GM12878 (cell line): Measurements from ENCODE around the gene CCL16. TPM values are rescaled to one million over a fixed set of nuclear protein-coding genes. Genes with fewer than 3 reads are reported as not detected.

Experiments
- ATAC-seq: fragments of 200-7000 bp; cut with Tn5 transposase; 3 replicates; pipeline ENCODE4 v1.9.1; 2020; ENCODE audit warnings: mild to moderate bottlenecking, moderate library complexity
- BruUV-seq: library from RNA; stranded (reverse); fragments of 400-500 nt; replicated peaks from 2 replicates; lab custom pipeline; 2021; lab: Mats Ljungman, UMichigan
- CTCF ChIA-PET: fragments of 300-600 bp; sonication (Branson Sonifier 250); formaldehyde crosslinking; extraction: SDS; loops from one replicate; lab custom pipeline; 2021; ENCODE audit warnings: inconsistent platforms; lab: Yijun Ruan, JAX
- POLR2A ChIA-PET: fragments of 350-600 bp; formaldehyde crosslinking; extraction: SDS; loops from one replicate; lab custom pipeline; 2021; ENCODE audit warnings: inconsistent platforms; lab: Charles Lee
- RAD21 ChIA-PET: fragments of 300-600 bp; sonication (Branson Sonifier 250); formaldehyde crosslinking; loops from one replicate; lab custom pipeline; 2023; ENCODE audit warnings: antibody characterized with exemption; ENCODE audit not compliant: unreplicated experiment; lab: Charles Lee
- SMC1A ChIA-PET: fragments of 300-600 bp; sonication (Branson Sonifier 250); formaldehyde crosslinking; loops from one replicate; lab custom pipeline; 2023; ENCODE audit not compliant: unreplicated experiment, uncharacterized antibody; lab: Charles Lee
- DNase-seq: peaks from one replicate; pipeline ENCODE4 v3.0.0-alpha.2; 2011; ENCODE audit warnings: low read depth, low spot score
- FAIRE-seq: peaks from 3 replicates; lab custom pipeline; 2011; peaks lifted over from hg19 to GRCh38; lab: Jason Lieb, UNC
- H2AFZ ChIP-seq: 2 replicates; pipeline ENCODE4 v1.6.0; 2011; ENCODE audit warnings: low read depth, low read length, control low read depth; ENCODE audit not compliant: control insufficient read depth
- H3K27ac ChIP-seq: 2 replicates; pipeline ENCODE4 v1.5.1; 2011; ENCODE audit warnings: control low read depth; ENCODE audit not compliant: control insufficient read depth, insufficient read depth
- H3K27me3 ChIP-seq, 2 experiments: replicated peaks in 1 of 2; 2 replicates each; pipeline versions ENCODE4 v1.6.0 to v1.6.1; 2011; ENCODE audit warnings: low read length in 1 of 2; ENCODE audit not compliant: control insufficient read depth in 2 of 2, insufficient read depth in 2 of 2
- H3K36me3 ChIP-seq, 2 experiments: 2 replicates each; pipeline ENCODE4 v1.5.1; 2011; ENCODE audit warnings: low read length in 1 of 2; ENCODE audit not compliant: control insufficient read depth in 2 of 2, insufficient read depth in 2 of 2
- H3K4me1 ChIP-seq: 2 replicates; pipeline ENCODE4 v1.6.1; 2011; ENCODE audit warnings: mild to moderate bottlenecking, low read length, moderate library complexity, mixed read lengths; ENCODE audit not compliant: control insufficient read depth, insufficient read depth
- H3K4me2 ChIP-seq: 2 replicates; pipeline ENCODE4 v1.6.0; 2011; ENCODE audit warnings: control low read depth; ENCODE audit not compliant: control insufficient read depth, insufficient read depth
- H3K4me3 ChIP-seq: fragments of 200-600 bp; sonication (generic); 2 replicates; pipeline ENCODE4 v1.5.1; 2016
- H3K79me2 ChIP-seq: 2 replicates; pipeline ENCODE4 v1.6.0; 2011; ENCODE audit warnings: low read length; ENCODE audit not compliant: control insufficient read depth, insufficient read depth
- H3K9ac ChIP-seq: 2 replicates; pipeline ENCODE4 v1.8.0; 2011; ENCODE audit warnings: low read length, control low read depth, mixed read lengths; ENCODE audit not compliant: control insufficient read depth, insufficient read depth
- H3K9me3 ChIP-seq: replicated peaks from 3 replicates; pipeline ENCODE4 v1.5.1; 2011; ENCODE audit warnings: mild to moderate bottlenecking, low read length; ENCODE audit not compliant: control insufficient read depth, insufficient read depth
- H4K20me1 ChIP-seq: 2 replicates; pipeline ENCODE4 v1.6.0; 2011; ENCODE audit not compliant: control insufficient read depth, insufficient read depth
- BCL11A ChIP-seq: IDR thresholded peaks from 2 replicates; pipeline ENCODE4 v1.6.1; 2011; ENCODE audit warnings: low read depth, low read length
- JUND ChIP-seq: IDR thresholded peaks from 2 replicates; pipeline ENCODE4 v1.6.1; 2012; ENCODE audit warnings: low read depth, mild to moderate bottlenecking, low read length, improper control_type of control experiment, moderate library complexity
- SPI1 ChIP-seq: IDR thresholded peaks from 2 replicates; pipeline ENCODE4 v1.6.1; 2011; ENCODE audit warnings: low read depth, mild to moderate bottlenecking, low read length, moderate library complexity, borderline replicate concordance; ENCODE audit not compliant: insufficient read depth
- WGBS: methylation state at CpG from one replicate; pipeline ENCODE4 v1.1.6; 2016; ENCODE audit warnings: low lambda C conversion rate; ENCODE audit not compliant: insufficient replicate concordance, insufficient coverage; ENCODE audit errors: missing lambda C conversion rate; 5-methylcytosine and 5-hydroxymethylcytosine counted together
- in situ Hi-C: fragments of 300-500 bp; cut with MboI; formaldehyde crosslinking; loops from 9 replicates; pipeline ENCODE4 v1.14.3; 2018; ENCODE audit warnings: mixed read lengths
- intact Hi-C: fragments of 100-400 bp; cut with micrococcal nuclease; formaldehyde crosslinking; loops from one replicate; pipeline ENCODE4 v1.14.2; 2022; ENCODE audit not compliant: unreplicated experiment
- polyA plus RNA-seq, 11 experiments: library from polyadenylated mRNA; depleted of rRNA in 4 of 11; unstranded in 6 of 11; stranded (reverse) in 5 of 11; fragments of >200 nt; fragmentation: Nextera tagmentation in 4 of 11; fragmentation: Illumina TruSeq in 1 of 11; extraction: Ambion mirVana in 4 of 11; extraction: Trizol in 1 of 11; gene quantifications; 1 replicate in 1 of 11; 2 replicates in 10 of 11; pipeline versions ENCODE4 v1.2.1 to v1.2.3, GENCODE V29; 2011 to 2016; ENCODE audit warnings: inconsistent platforms in 2 of 11, missing spikeins in 2 of 11, low read depth in 1 of 11
- total RNA-seq, 4 experiments: library from RNA; depleted of rRNA in 3 of 4; stranded (reverse); fragments of >200 nt in 3 of 4; fragmentation: Illumina TruSeq in 1 of 4; extraction: Trizol in 1 of 4; gene quantifications; 2 replicates each; pipeline versions ENCODE4 v1.2.1 to v1.2.3, GENCODE V29; 2013 to 2021
- TF ChIP-seq, protein P1 (sequence below): fragments of 450-650 bp; IDR thresholded peaks from 2 replicates; pipeline ENCODE4 v1.6.1; 2018; ENCODE audit warnings: mild to moderate bottlenecking, low read depth, moderate library complexity; ENCODE audit not compliant: partially characterized antibody

Gene CCL16
- total and polyA plus RNA-seq, 10 of the 15 experiments (the other 5 are each of a cell fraction or from before 2014, with no cell fraction given), result not detected

DNA sequence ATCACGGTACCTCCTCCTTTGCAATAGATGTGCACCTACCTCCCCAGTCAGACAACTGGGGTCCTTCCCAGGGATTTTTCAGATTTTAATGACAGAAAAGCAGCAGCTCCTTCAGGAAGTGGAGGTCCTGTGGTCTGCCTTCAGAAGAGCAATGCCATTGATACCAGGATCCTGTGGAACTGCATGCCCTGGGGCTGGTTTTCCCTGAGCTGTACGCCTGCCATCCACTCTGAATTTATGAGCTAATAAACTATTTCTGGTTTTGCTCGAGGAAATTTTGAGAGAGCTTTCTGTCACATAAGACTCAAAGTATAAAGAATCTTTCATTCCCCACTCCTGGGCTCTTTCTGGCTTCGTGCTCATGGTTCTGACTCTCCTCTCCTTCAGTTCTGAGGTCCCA, 46.5 kb upstream of the CCL16 start:
- intact Hi-C loops, result no loop called here
- no peak overlapping the region for H3K27ac ChIP-seq
- no peaks in the 10 kb centered on the region for H3K79me2 ChIP-seq
- BruUV-seq, result no TSS peak
- TF ChIP-seq BCL11A (no peak), SPI1 (no peak), JUND (no peak)
- TF ChIP-seq, protein P1, sequence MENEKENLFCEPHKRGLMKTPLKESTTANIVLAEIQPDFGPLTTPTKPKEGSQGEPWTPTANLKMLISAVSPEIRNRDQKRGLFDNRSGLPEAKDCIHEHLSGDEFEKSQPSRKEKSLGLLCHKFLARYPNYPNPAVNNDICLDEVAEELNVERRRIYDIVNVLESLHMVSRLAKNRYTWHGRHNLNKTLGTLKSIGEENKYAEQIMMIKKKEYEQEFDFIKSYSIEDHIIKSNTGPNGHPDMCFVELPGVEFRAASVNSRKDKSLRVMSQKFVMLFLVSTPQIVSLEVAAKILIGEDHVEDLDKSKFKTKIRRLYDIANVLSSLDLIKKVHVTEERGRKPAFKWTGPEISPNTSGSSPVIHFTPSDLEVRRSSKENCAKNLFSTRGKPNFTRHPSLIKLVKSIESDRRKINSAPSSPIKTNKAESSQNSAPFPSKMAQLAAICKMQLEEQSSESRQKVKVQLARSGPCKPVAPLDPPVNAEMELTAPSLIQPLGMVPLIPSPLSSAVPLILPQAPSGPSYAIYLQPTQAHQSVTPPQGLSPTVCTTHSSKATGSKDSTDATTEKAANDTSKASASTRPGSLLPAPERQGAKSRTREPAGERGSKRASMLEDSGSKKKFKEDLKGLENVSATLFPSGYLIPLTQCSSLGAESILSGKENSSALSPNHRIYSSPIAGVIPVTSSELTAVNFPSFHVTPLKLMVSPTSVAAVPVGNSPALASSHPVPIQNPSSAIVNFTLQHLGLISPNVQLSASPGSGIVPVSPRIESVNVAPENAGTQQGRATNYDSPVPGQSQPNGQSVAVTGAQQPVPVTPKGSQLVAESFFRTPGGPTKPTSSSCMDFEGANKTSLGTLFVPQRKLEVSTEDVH, result no peak
- DNase-seq (no peak), ATAC-seq (no peak), FAIRE-seq (no peak)
- H3K4me3 ChIP-seq, result no peak overlapping the region
- RAD21 ChIA-PET, result interaction anchor here (1.5 kb wide), 1 partner anchor 45 kb away, joined by 4 read pairs; no protein-coding TSS in a partner anchor
- SMC1A ChIA-PET, result interaction anchor here (0.8 to 2.0 kb wide), 2 partner anchors 10 to 23 kb away, joined by 3 to 6 read pairs; partner anchors contain the start of gene CCL23
- WGBS, result 10% methylated on average over 4 of the region's 4 CpGs
- H3K4me1 ChIP-seq, result no peaks in the 10 kb centered on the region
- H3K9ac ChIP-seq, result no peak overlapping the region
- POLR2A ChIA-PET, result no interaction called here
- H2AFZ ChIP-seq, result no peak overlapping the region
- in situ Hi-C loops, result no loop called here
- CTCF ChIA-PET, result interaction anchor here (0.9 to 1.1 kb wide), 2 partner anchors 17 to 45 kb away, joined by 3 read pairs; no protein-coding TSS in a partner anchor
- H4K20me1 ChIP-seq, result no peaks in the 10 kb centered on the region
- no peaks in the 10 kb centered on the region for H3K27me3 ChIP-seq
- no peaks in the 10 kb centered on the region; the same call in 2 of the 3 replicates for H3K9me3 ChIP-seq
- no peak overlapping the region for H3K4me2 ChIP-seq
- no peaks in the 10 kb centered on the region for H3K36me3 ChIP-seq
